HepG2 (cell line): ENCODE measurements around the gene HEXIM1. TPM values are rescaled to one million over a fixed set of nuclear protein-coding genes. Genes with fewer than 3 reads are reported as not detected.

Experiments used
- CCDC6 ChIP-seq: sonication (generic); formaldehyde crosslinking; IDR thresholded peaks from 2 replicates; pipeline ENCODE4 v1.8.1; 2022; ENCODE audit warnings: mild to moderate bottlenecking, missing genetic modification reagents, moderate library complexity
- CEBPG ChIP-seq: IDR thresholded peaks from 2 replicates; pipeline ENCODE4 v1.6.1; 2016
- GFI1 ChIP-seq: sonication (generic); formaldehyde crosslinking; IDR thresholded peaks from 2 replicates; pipeline ENCODE4 v1.5.0; 2020; ENCODE audit warnings: missing genetic modification reagents, mild to moderate bottlenecking, borderline replicate concordance
- IRX3 ChIP-seq: sonication (generic); formaldehyde crosslinking; IDR thresholded peaks from 2 replicates; pipeline ENCODE4 v1.8.1; 2023; ENCODE audit warnings: mild to moderate bottlenecking, low read depth, missing genetic modification reagents, borderline replicate concordance
- MATR3 ChIP-seq: sonication (generic); formaldehyde crosslinking; IDR thresholded peaks from 2 replicates; pipeline ENCODE4 v1.4.0; 2020; ENCODE audit warnings: missing genetic modification reagents
- MZF1 ChIP-seq: sonication (generic); formaldehyde crosslinking; IDR thresholded peaks from 2 replicates; pipeline ENCODE4 v1.8.1; 2023; ENCODE audit warnings: mild to moderate bottlenecking, missing genetic modification reagents, borderline replicate concordance
- RXRB ChIP-seq: IDR thresholded peaks from 2 replicates; pipeline ENCODE4 v1.6.1; 2016; ENCODE audit warnings: borderline replicate concordance, missing genetic modification reagents, missing compliant biosample characterization
- SAFB2 ChIP-seq: sonication (generic); formaldehyde crosslinking; IDR thresholded peaks from 2 replicates; pipeline ENCODE4 v1.5.1; 2020; ENCODE audit warnings: missing genetic modification reagents, low read depth, mild to moderate bottlenecking, borderline replicate concordance
- TCF12 ChIP-seq, 2 experiments: fragments of 450-650 bp in 1 of 2; sonication (generic) in 1 of 2; formaldehyde crosslinking in 1 of 2; IDR thresholded peaks; 2 replicates each; pipeline versions ENCODE4 v1.6.1 to v1.8.0; 2017 to 2022; ENCODE audit warnings: antibody characterized with exemption in 1 of 2, mild to moderate bottlenecking in 1 of 2, missing genetic modification reagents in 1 of 2, moderate library complexity in 1 of 2
- ZNF274 ChIP-seq: sonication (generic); formaldehyde crosslinking; IDR thresholded peaks from 2 replicates; pipeline ENCODE4 v1.5.1; 2020; ENCODE audit warnings: mild to moderate bottlenecking, missing genetic modification reagents
- ZNF552 ChIP-seq: sonication (generic); formaldehyde crosslinking; IDR thresholded peaks from 2 replicates; pipeline ENCODE4 v1.9.0; 2022; ENCODE audit warnings: missing genetic modification reagents, mild to moderate bottlenecking, borderline replicate concordance
- ZNF615 ChIP-seq: sonication (generic); formaldehyde crosslinking; IDR thresholded peaks from 2 replicates; pipeline ENCODE4 v1.5.0; 2020; ENCODE audit warnings: mild to moderate bottlenecking, missing genetic modification reagents, borderline replicate concordance
- ZNF670 ChIP-seq: sonication (generic); formaldehyde crosslinking; IDR thresholded peaks from 2 replicates; pipeline ENCODE4 v1.8.0; 2022; ENCODE audit warnings: mild to moderate bottlenecking, missing genetic modification reagents, borderline replicate concordance
- ZNF780A ChIP-seq: sonication (generic); formaldehyde crosslinking; IDR thresholded peaks from 2 replicates; pipeline ENCODE4 v1.8.0; 2022; ENCODE audit warnings: mild to moderate bottlenecking, missing genetic modification reagents, moderate library complexity
- polyA plus RNA-seq, 8 experiments: library from polyadenylated mRNA; depleted of rRNA in 3 of 8; stranded (reverse) in 7 of 8; unstranded in 1 of 8; fragments of >200 nt; fragmentation: Illumina TruSeq in 4 of 8; extraction: Trizol in 4 of 8; gene quantifications; 2 replicates each; pipeline versions ENCODE4 v1.2.1 to v1.2.3, GENCODE V29; 2011 to 2016; ENCODE audit warnings: low read depth in 4 of 8, missing spikeins in 1 of 8, mixed read lengths in 1 of 8; ENCODE audit not compliant: insufficient read depth in 1 of 8
- total RNA-seq, 5 experiments: library from RNA; depleted of rRNA; stranded (reverse); fragments of >200 nt; fragmentation: Illumina TruSeq; extraction: Trizol; gene quantifications; 2 replicates each; pipeline ENCODE4 v1.2.3, GENCODE V29; 2016; ENCODE audit warnings: low read depth in 1 of 5
- TF ChIP-seq, protein P1 (sequence below): sonication (generic); formaldehyde crosslinking; IDR thresholded peaks from 2 replicates; pipeline ENCODE4 v1.9.0; 2022; ENCODE audit warnings: missing genetic modification reagents, mild to moderate bottlenecking, borderline replicate concordance
- TF ChIP-seq, protein P2 (sequence below): sonication (generic); formaldehyde crosslinking; conservative IDR thresholded peaks from 2 replicates; pipeline ENCODE4 v1.8.0; 2022; ENCODE audit warnings: missing genetic modification reagents
- TF ChIP-seq, protein P3 (sequence below): sonication (generic); formaldehyde crosslinking; IDR thresholded peaks from 2 replicates; pipeline ENCODE4 v1.4.0; 2020; ENCODE audit warnings: missing genetic modification reagents, mild to moderate bottlenecking, borderline replicate concordance
- TF ChIP-seq, protein P4 (sequence below): sonication (generic); formaldehyde crosslinking; IDR thresholded peaks from 2 replicates; pipeline ENCODE4 v1.4.0; 2020; ENCODE audit warnings: missing genetic modification reagents, borderline replicate concordance

The HEXIM1 gene
- total and polyA plus RNA-seq, 2 of the 13 experiments (the other 11 are each of a cell fraction or from before 2014, with no cell fraction given), result 10.5 to 16.6 TPM

DNA sequence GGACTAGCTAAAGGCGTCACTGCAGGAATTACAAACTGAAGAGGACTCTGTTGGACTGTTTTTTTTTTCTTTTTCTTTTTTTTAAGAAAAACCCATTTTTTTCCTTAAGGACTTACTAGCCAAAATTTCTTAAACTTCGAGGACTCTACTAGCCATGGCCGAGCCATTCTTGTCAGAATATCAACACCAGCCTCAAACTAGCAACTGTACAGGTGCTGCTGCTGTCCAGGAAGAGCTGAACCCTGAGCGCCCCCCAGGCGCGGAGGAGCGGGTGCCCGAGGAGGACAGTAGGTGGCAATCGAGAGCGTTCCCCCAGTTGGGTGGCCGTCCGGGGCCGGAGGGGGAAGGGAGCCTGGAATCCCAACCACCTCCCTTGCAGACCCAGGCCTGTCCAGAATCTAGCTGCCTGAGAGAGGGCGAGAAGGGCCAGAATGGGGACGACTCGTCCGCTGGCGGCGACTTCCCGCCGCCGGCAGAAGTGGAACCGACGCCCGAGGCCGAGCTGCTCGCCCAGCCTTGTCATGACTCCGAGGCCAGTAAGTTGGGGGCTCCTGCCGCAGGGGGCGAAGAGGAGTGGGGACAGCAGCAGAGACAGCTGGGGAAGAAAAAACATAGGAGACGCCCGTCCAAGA lies 878 bp downstream of the HEXIM1 start (continued):
- TF ChIP-seq ZNF780A (CRISPR knock-in tag) (no peak), ZNF274 (CRISPR knock-in tag) (no peak), TCF12 (IDR thresholded peaks at IDR 0.05) (no peak), TCF12 (CRISPR knock-in tag; IDR thresholded peaks at IDR 0.05) (no peak), CEBPG (CRISPR knock-in tag) (peak; percentile 35; the same call in 1 of the 2 replicates), IRX3 (peak; percentile 65; the same call in 1 of the 2 replicates), ZNF552 (CRISPR knock-in tag) (no peak), RXRB (no peak), MZF1 (no peak), MATR3 (CRISPR knock-in tag) (no peak), ZNF615 (CRISPR knock-in tag) (no peak; the same call in 1 of the 2 replicates), GFI1 (CRISPR knock-in tag) (no peak), CCDC6 (no peak; the same call in 1 of the 2 replicates), ZNF670 (CRISPR knock-in tag) (0 out of 2 replicates have a peak, but pooled peaks have one; percentile 41), SAFB2 (CRISPR knock-in tag) (no peak)
- TF ChIP-seq, protein P1, sequence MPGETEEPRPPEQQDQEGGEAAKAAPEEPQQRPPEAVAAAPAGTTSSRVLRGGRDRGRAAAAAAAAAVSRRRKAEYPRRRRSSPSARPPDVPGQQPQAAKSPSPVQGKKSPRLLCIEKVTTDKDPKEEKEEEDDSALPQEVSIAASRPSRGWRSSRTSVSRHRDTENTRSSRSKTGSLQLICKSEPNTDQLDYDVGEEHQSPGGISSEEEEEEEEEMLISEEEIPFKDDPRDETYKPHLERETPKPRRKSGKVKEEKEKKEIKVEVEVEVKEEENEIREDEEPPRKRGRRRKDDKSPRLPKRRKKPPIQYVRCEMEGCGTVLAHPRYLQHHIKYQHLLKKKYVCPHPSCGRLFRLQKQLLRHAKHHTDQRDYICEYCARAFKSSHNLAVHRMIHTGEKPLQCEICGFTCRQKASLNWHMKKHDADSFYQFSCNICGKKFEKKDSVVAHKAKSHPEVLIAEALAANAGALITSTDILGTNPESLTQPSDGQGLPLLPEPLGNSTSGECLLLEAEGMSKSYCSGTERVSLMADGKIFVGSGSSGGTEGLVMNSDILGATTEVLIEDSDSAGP, result peak; percentile 20
- TF ChIP-seq, protein P2, sequence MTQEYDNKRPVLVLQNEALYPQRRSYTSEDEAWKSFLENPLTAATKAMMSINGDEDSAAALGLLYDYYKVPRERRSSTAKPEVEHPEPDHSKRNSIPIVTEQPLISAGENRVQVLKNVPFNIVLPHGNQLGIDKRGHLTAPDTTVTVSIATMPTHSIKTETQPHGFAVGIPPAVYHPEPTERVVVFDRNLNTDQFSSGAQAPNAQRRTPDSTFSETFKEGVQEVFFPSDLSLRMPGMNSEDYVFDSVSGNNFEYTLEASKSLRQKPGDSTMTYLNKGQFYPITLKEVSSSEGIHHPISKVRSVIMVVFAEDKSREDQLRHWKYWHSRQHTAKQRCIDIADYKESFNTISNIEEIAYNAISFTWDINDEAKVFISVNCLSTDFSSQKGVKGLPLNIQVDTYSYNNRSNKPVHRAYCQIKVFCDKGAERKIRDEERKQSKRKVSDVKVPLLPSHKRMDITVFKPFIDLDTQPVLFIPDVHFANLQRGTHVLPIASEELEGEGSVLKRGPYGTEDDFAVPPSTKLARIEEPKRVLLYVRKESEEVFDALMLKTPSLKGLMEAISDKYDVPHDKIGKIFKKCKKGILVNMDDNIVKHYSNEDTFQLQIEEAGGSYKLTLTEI (CRISPR knock-in tag), result no peak
- TF ChIP-seq, protein P3, sequence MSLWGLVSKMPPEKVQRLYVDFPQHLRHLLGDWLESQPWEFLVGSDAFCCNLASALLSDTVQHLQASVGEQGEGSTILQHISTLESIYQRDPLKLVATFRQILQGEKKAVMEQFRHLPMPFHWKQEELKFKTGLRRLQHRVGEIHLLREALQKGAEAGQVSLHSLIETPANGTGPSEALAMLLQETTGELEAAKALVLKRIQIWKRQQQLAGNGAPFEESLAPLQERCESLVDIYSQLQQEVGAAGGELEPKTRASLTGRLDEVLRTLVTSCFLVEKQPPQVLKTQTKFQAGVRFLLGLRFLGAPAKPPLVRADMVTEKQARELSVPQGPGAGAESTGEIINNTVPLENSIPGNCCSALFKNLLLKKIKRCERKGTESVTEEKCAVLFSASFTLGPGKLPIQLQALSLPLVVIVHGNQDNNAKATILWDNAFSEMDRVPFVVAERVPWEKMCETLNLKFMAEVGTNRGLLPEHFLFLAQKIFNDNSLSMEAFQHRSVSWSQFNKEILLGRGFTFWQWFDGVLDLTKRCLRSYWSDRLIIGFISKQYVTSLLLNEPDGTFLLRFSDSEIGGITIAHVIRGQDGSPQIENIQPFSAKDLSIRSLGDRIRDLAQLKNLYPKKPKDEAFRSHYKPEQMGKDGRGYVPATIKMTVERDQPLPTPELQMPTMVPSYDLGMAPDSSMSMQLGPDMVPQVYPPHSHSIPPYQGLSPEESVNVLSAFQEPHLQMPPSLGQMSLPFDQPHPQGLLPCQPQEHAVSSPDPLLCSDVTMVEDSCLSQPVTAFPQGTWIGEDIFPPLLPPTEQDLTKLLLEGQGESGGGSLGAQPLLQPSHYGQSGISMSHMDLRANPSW (CRISPR knock-in tag), result peak; percentile 57; the same call in 1 of the 2 replicates
- TF ChIP-seq, protein P4, sequence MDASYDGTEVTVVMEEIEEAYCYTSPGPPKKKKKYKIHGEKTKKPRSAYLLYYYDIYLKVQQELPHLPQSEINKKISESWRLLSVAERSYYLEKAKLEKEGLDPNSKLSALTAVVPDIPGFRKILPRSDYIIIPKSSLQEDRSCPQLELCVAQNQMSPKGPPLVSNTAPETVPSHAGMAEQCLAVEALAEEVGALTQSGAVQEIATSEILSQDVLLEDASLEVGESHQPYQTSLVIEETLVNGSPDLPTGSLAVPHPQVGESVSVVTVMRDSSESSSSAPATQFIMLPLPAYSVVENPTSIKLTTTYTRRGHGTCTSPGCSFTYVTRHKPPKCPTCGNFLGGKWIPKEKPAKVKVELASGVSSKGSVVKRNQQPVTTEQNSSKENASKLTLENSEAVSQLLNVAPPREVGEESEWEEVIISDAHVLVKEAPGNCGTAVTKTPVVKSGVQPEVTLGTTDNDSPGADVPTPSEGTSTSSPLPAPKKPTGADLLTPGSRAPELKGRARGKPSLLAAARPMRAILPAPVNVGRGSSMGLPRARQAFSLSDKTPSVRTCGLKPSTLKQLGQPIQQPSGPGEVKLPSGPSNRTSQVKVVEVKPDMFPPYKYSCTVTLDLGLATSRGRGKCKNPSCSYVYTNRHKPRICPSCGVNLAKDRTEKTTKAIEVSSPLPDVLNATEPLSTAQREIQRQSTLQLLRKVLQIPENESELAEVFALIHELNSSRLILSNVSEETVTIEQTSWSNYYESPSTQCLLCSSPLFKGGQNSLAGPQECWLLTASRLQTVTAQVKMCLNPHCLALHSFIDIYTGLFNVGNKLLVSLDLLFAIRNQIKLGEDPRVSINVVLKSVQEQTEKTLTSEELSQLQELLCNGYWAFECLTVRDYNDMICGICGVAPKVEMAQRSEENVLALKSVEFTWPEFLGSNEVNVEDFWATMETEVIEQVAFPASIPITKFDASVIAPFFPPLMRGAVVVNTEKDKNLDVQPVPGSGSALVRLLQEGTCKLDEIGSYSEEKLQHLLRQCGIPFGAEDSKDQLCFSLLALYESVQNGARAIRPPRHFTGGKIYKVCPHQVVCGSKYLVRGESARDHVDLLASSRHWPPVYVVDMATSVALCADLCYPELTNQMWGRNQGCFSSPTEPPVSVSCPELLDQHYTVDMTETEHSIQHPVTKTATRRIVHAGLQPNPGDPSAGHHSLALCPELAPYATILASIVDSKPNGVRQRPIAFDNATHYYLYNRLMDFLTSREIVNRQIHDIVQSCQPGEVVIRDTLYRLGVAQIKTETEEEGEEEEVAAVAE (CRISPR knock-in tag), result no peak
